Lung (tissue), 12 donors: ENCODE results near the gene ADAM22. TPM values are rescaled to one million over a fixed set of nuclear protein-coding genes. Genes with fewer than 3 reads are reported as not detected.

Source experiments
- ATAC-seq: fragments of 200-7000 bp; cut with Tn5 transposase; one replicate; pipeline ENCODE4 v1.9.1; 2020; ENCODE audit warnings: moderate number of reproducible peaks; ENCODE audit not compliant: insufficient read depth, low FRiP score
- DNase-seq, 3 donors: peaks; one replicate each; pipeline ENCODE4 v3.0.0-alpha.2; 2013 to 2017
- H3K27ac ChIP-seq, 2 donors: one replicate each; pipeline ENCODE4 v1.5.1; 2013; ENCODE audit warnings: mild to moderate bottlenecking in 2 of 2, moderate library complexity in 2 of 2, control low read depth in 1 of 2, inconsistent platforms in 1 of 2, low read depth in 1 of 2, low read length in 1 of 2
- H3K27me3 ChIP-seq, 3 donors: one replicate each; pipeline ENCODE4 v1.5.1; 2013; ENCODE audit warnings: low read length in 2 of 3; ENCODE audit not compliant: control insufficient read depth in 3 of 3, insufficient read depth in 3 of 3
- H3K36me3 ChIP-seq, 4 donors: one replicate each; pipeline ENCODE4 v1.5.1; 2013; ENCODE audit warnings: low read length in 4 of 4, mild to moderate bottlenecking in 1 of 4, moderate library complexity in 1 of 4; ENCODE audit not compliant: control insufficient read depth in 4 of 4, insufficient read depth in 4 of 4
- H3K4me1 ChIP-seq, 5 donors: one replicate each; pipeline ENCODE4 v1.5.1; 2013; ENCODE audit warnings: low read length in 5 of 5, mild to moderate bottlenecking in 2 of 5, moderate library complexity in 1 of 5; ENCODE audit not compliant: control insufficient read depth in 5 of 5, insufficient read depth in 5 of 5
- H3K4me3 ChIP-seq: one replicate; pipeline ENCODE4 v1.5.1; 2013; ENCODE audit warnings: mild to moderate bottlenecking, control low read depth, moderate library complexity
- H3K9ac ChIP-seq, 2 donors: one replicate each; pipeline ENCODE4 v1.5.1; 2013; ENCODE audit warnings: low read length in 2 of 2, control low read depth in 1 of 2; ENCODE audit not compliant: insufficient read depth in 1 of 2
- H3K9me3 ChIP-seq, 4 donors: one replicate each; pipeline ENCODE4 v1.5.1; 2013; ENCODE audit warnings: low read length in 3 of 4, mild to moderate bottlenecking in 1 of 4, moderate library complexity in 1 of 4; ENCODE audit not compliant: control insufficient read depth in 4 of 4, insufficient read depth in 3 of 4
- WGBS, 2 donors: extraction: QIAGEN DNeasy Blood & Tissue Kit; methylation state at CpG; one replicate each; pipeline ENCODE4 v1.1.7; 2013; 5-methylcytosine and 5-hydroxymethylcytosine counted together
- polyA plus RNA-seq, 2 donors: library from polyadenylated mRNA; stranded (reverse); fragments of 200-250 nt; gene quantifications; one replicate each; pipeline ENCODE4 v1.2.1, GENCODE V29; 2013
- total RNA-seq, 2 donors: library from RNA; depleted of rRNA in 1 of 2; stranded (reverse); fragments of >200 nt in 1 of 2; gene quantifications; one replicate each; pipeline ENCODE4 v1.2.1, GENCODE V29; 2014 to 2021
- TF ChIP-seq, protein P1 (sequence below): IDR thresholded peaks from 2 replicates; pipeline ENCODE4 v1.5.1; 2012; ENCODE audit warnings: mild to moderate bottlenecking; ENCODE audit errors: control extremely low read depth, extremely low read depth
- donor health status: control.
- donor health status: control.
- donor health status: Bipolar disorder and iron deficiency.
- donor health status: healthy.
- donor health status: DM: yes; HTN: yes; CAD: no.

Gene ADAM22
- total and polyA plus RNA-seq, 4 donors = 0.13 to 17.7 (median 0.97) TPM

DNA sequence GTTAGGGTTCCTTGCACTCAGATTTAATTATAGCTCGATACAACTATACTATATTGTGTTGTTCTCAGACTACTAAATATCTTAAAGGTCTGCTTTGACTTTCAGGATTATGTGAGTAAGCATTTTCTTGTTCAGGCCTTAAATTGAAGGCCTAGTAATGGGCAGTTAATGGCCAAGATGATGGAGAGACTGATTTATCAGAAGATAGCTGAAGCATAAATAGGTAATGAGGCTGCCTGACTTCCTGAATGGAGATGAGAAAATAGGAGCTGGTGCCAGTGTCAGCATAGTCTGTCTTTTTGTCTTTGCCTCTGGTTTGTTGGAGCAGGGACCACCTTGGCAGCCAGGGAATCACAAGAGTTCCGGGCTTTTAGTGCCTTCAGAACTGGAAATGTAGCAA lies 32.2 kb downstream of the ADAM22 start:
- TF ChIP-seq, protein P1, sequence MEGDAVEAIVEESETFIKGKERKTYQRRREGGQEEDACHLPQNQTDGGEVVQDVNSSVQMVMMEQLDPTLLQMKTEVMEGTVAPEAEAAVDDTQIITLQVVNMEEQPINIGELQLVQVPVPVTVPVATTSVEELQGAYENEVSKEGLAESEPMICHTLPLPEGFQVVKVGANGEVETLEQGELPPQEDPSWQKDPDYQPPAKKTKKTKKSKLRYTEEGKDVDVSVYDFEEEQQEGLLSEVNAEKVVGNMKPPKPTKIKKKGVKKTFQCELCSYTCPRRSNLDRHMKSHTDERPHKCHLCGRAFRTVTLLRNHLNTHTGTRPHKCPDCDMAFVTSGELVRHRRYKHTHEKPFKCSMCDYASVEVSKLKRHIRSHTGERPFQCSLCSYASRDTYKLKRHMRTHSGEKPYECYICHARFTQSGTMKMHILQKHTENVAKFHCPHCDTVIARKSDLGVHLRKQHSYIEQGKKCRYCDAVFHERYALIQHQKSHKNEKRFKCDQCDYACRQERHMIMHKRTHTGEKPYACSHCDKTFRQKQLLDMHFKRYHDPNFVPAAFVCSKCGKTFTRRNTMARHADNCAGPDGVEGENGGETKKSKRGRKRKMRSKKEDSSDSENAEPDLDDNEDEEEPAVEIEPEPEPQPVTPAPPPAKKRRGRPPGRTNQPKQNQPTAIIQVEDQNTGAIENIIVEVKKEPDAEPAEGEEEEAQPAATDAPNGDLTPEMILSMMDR = no peak
- DNase-seq = no peak
- Histone ChIP-seq H3K36me3 (no peaks in the 10 kb centered on the region), H3K4me1 (no peaks in the 10 kb centered on the region), H3K9ac (no peak overlapping the region), H3K27me3 (no peaks in the 10 kb centered on the region), H3K27ac (no peak overlapping the region), H3K9me3 (no peaks in the 10 kb centered on the region), H3K4me3 (no peak overlapping the region)
- 94 to 95% methylated on average over 2 of the region's 2 CpGs for WGBS, 2 donors
- no peak for ATAC-seq

DNA sequence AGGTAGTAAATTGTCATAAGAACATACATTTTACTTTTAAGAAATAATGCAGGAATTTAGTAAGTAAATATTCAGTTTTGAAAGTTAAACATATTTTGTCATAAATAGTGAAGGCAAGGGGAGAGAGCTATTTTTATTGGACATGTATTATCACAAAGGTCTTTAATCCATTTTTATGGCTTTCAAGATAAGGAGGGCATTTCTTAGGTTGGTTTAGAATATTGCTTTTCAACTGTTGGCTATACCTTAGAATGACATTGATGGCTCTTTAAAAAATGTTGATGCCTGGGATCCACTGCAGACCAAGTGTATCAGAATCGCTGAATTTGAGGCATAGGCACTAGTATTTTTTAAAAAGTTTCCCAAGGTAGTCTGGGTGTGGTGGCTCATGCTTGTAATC lies 34.0 kb downstream of the ADAM22 start:
- no peaks in the 10 kb centered on the region for H3K9me3 ChIP-seq
- H3K36me3 ChIP-seq = no peaks in the 10 kb centered on the region
- ATAC-seq (no peak), DNase-seq (no peak)
- TF ChIP-seq, protein P1 = no peak
- no peak overlapping the region for H3K9ac ChIP-seq
- WGBS, 2 donors = 94 to 96% methylated on average over 1 of the region's 1 CpG
- no peaks in the 10 kb centered on the region for H3K4me1 ChIP-seq
- no peak overlapping the region for H3K4me3 ChIP-seq
- no peaks in the 10 kb centered on the region for H3K27me3 ChIP-seq
- H3K27ac ChIP-seq = no peak overlapping the region

DNA sequence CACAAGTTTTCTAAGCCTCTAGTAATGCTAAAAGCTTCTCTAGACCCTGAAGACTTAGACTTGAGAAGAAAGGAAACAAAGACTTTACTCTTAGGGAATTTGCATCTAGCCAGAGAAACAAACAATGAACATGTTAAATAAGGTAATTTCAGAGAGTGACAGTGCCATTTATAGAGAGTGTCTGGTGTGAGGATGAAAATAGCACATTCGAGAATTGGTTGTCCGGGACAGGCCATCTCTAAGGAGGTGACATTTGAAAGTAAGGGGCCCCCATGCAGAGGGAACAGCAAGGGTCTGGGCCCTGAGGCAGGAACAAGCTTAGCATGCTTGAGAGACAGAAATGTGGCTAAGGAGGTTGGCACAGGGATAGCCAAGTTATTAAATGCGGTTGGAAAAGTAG lies 48.1 kb downstream of the ADAM22 start:
- no peak overlapping the region for H3K9ac ChIP-seq
- 93 to 99% methylated on average over 3 of the region's 3 CpGs for WGBS, 2 donors

More for the DNA sequence above, 48.1 kb downstream of the ADAM22 start:
- H3K27ac ChIP-seq = no peak overlapping the region
- ATAC-seq (no peak), DNase-seq (no peak)
- TF ChIP-seq, protein P1 = no peak
- no peak overlapping the region for H3K4me3 ChIP-seq
- no peaks in the 10 kb centered on the region for H3K36me3 ChIP-seq
- no peaks in the 10 kb centered on the region for H3K27me3 ChIP-seq
- no peaks in the 10 kb centered on the region for H3K9me3 ChIP-seq
- peaks cover 0 to 3% (median 0%) of the 10 kb centered on the region in 5 donors for H3K4me1 ChIP-seq
